ENCODE measurements around the gene ULK1.

Gene ULK1

DNA sequence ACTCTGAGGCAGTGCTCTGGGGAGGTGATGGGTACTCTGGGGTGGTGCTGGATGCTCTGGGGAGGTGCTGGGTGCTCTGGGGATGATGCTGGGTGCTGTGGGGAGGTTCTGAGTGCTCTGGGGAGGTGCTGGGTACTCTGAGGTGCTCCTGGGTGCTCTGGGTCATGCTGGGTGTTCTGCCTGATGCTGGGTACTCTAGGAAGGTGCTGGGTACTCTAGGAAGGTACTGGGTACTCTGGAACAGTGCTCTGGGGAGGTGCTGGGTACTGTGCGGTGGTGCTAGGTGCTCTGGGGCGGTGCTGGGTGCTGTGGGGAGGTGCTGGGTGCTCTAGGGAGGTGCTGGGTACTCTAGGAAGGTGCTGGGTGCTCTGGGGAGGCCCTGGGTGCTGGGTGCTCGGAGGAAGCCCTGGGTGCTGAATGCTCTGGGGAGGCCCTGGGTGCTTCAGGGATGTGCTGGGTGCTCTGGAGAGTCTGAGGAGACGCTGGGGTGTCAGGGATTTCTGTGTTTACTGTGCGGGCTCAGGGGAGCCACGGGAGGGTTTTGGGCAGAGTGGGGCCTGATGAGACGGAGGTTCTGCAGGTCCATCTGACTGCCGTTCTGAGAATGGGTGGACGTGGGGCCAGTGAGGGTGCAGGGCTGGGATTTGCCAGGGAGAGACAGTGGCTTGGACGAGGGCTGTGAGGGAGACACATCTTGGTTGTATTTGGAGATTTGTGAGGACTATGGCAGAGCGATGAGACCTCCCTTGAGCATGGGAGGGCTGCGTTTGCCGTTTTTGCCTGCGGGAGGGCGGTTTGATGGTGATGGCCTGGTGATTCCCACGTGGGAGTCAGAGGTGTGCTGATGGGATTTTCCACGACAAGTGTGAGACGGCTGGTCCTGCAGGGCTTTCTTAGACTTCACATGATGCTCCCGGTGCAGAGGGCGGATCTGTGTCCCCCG, 36.2 kb upstream of the ULK1 start:
- no peak overlapping the region for H3K4me3 ChIP-seq (ENCODE audit: low read depth, low read length)
- no peak for TF ChIP-seq CTCF (IDR thresholded peaks at IDR 0.05; ENCODE audit: low read depth, low read length)

DNA sequence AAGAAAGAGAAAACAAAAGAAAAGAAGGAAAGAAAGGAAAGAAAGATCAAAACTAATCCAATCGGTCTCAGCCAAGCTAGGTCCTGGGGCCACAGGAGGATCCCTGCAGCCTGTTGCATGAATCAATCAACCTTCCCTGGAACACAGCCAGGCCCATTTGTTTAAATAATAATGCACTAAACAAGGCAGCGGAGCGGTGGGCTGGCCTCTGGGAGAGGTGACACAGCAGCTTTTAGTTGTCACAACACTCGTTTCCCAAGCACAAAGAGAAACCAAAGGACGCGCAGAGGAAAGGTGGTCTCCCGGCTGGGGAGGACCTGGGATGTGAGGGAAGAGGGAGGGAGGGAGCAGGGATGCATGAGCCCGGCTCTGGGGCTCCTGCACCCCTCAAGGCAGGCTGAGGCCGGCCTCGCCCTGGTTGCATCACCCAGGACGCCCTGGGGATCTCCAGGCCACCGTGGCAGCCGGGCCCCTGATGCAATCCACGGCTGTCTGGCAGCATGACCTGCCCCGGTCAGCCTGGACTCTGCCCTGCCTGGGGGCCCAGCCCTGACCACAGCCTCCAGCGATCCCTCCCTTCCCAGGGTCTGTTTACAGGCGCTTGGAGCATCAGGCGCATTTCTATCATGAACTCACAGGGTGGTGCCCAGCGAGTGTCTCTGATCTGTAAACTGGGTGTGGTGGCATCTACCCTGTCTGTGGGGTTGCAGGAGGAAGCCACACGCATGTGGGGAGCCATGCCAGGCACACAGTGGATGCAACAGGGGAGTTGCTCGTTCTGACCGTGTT, 33.8 kb upstream of the ULK1 start:
- H3K4me3 ChIP-seq (ENCODE audit: low read depth, low read length): peak overlapping the region; percentile 35
- TF ChIP-seq CTCF (IDR thresholded peaks at IDR 0.05; ENCODE audit: low read depth, low read length): no peak

- no peak overlapping the region for H3K4me3 ChIP-seq (ENCODE audit: low read depth, low read length)
- no peak for TF ChIP-seq CTCF (IDR thresholded peaks at IDR 0.05; ENCODE audit: low read depth, low read length)
These were observed 33.0 kb upstream of the ULK1 start for GRCh38 chr12:131861261-131862083.

DNA sequence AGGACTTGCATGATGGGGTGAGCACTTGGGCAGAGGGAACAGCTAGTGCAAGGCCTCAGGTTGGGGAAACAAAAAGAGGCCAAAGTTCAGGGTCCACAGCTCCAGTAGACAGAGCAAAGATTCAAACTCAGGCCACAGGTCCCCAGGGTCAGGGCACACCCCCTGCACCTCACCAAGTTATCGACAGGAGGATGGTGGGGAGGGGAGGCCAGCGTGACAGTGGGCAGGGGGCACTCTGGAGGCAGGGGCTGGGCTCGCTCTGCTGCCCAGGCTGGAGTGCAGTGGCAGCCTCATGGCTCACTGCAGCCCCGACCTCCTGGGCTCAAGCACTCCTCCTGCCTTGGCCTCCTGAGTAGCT, 32.4 kb upstream of the ULK1 start:
- TF ChIP-seq CTCF (IDR thresholded peaks at IDR 0.05; ENCODE audit: low read depth, low read length): no peak
- H3K4me3 ChIP-seq (ENCODE audit: low read depth, low read length): no peak overlapping the region

GRCh38 chr12:131862600-131862993, 31.8 kb upstream of the ULK1 start:
- no peak overlapping the region for H3K4me3 ChIP-seq (ENCODE audit: low read depth, low read length)
- TF ChIP-seq CTCF (IDR thresholded peaks at IDR 0.05; ENCODE audit: low read depth, low read length): no peak

- no peak overlapping the region for H3K4me3 ChIP-seq (ENCODE audit: low read depth, low read length)
- TF ChIP-seq CTCF (IDR thresholded peaks at IDR 0.05; ENCODE audit: low read depth, low read length): no peak
These were observed 31.3 kb upstream of the ULK1 start for GRCh38 chr12:131862994-131863710.

Measured in WI38 (cell line).